HepG2 (cell line): ENCODE data around the gene NINL. TPM values are rescaled to one million over a fixed set of nuclear protein-coding genes. Genes with fewer than 3 reads are reported as not detected.

ENCODE experiments used
- ATAC-seq: fragments of 200-7000 bp; cut with Tn5 transposase; 3 replicates; pipeline ENCODE4 v1.9.1; 2020; ENCODE audit warnings: mild to moderate bottlenecking, moderate library complexity
- BruUV-seq: library from RNA; stranded (reverse); fragments of 400-500 nt; replicated peaks from 2 replicates; lab custom pipeline; 2021; lab: Mats Ljungman, UMichigan
- CTCF ChIA-PET: fragments of 300-600 bp; formaldehyde crosslinking; extraction: SDS; loops from one replicate; lab custom pipeline; 2021; ENCODE audit warnings: low total read pairs, inconsistent platforms, low intra/inter-chr PET ratio; lab: Yijun Ruan, JAX
- POLR2A ChIA-PET: fragments of 350-600 bp; sonication (Branson Sonifier 250); formaldehyde crosslinking; loops from one replicate; lab custom pipeline; 2020; ENCODE audit warnings: antibody characterized with exemption, inconsistent platforms; lab: Yijun Ruan, JAX
- DNase-seq: peaks from one replicate; pipeline ENCODE4 v3.0.0-alpha.2; 2015; ENCODE audit warnings: low spot score
- FAIRE-seq: peaks from 3 replicates; lab custom pipeline; 2011; peaks lifted over from hg19 to GRCh38; lab: Jason Lieb, UNC
- H2AFZ ChIP-seq: one replicate; pipeline ENCODE4 v1.6.1; 2011; ENCODE audit warnings: low read length, inconsistent platforms
- H3K27ac ChIP-seq: fragments of 300-600 bp; 3 replicates; pipeline ENCODE4 v1.8.0; 2011; ENCODE audit warnings: mixed run types, mild to moderate bottlenecking, mixed read lengths, low read length, inconsistent platforms; ENCODE audit not compliant: insufficient read depth; ENCODE audit errors: extremely low read length
- H3K27me3 ChIP-seq, 2 experiments: fragments of 200-600 bp in 1 of 2; 2 replicates in 1 of 2; 3 replicates in 1 of 2; pipeline versions ENCODE4 v1.6.0 to v1.8.0; 2011; ENCODE audit warnings: low read length in 2 of 2, mild to moderate bottlenecking in 2 of 2, moderate library complexity in 2 of 2, inconsistent platforms in 1 of 2; ENCODE audit not compliant: insufficient read depth in 2 of 2, control insufficient read depth in 1 of 2
- H3K36me3 ChIP-seq, 2 experiments: fragments of 200-600 bp in 1 of 2; replicated peaks in 1 of 2; 2 replicates in 1 of 2; 3 replicates in 1 of 2; pipeline versions ENCODE4 v1.5.1 to v1.8.0; 2011; ENCODE audit warnings: low read length in 2 of 2, inconsistent platforms in 1 of 2; ENCODE audit not compliant: insufficient read depth in 2 of 2, control insufficient read depth in 1 of 2
- H3K4me1 ChIP-seq: 2 replicates; pipeline ENCODE4 v1.5.1; 2012; ENCODE audit warnings: low read length, inconsistent platforms; ENCODE audit not compliant: insufficient read depth
- H3K4me2 ChIP-seq: 2 replicates; pipeline ENCODE4 v1.6.0; 2011; ENCODE audit warnings: low read depth, low read length, inconsistent platforms
- H3K4me3 ChIP-seq, 3 experiments: fragments of 200-600 bp in 1 of 3; sonication (generic), shearing (Covaris generic) in 1 of 3; replicated peaks in 1 of 3; 2 replicates each; pipeline ENCODE4 v1.5.1; 2011 to 2016; ENCODE audit warnings: low read length in 3 of 3, inconsistent platforms in 2 of 3, low read depth in 2 of 3, mild to moderate bottlenecking in 2 of 3, control low read depth in 1 of 3, mixed read lengths in 1 of 3; ENCODE audit not compliant: insufficient read depth in 1 of 3
- H3K79me2 ChIP-seq: one replicate; pipeline ENCODE4 v1.6.1; 2011; ENCODE audit warnings: low read length, inconsistent platforms; ENCODE audit not compliant: insufficient read depth
- H3K9ac ChIP-seq: 2 replicates; pipeline ENCODE4 v1.6.0; 2011; ENCODE audit warnings: mild to moderate bottlenecking, low read depth, low read length, inconsistent platforms; ENCODE audit not compliant: insufficient read depth
- H3K9me3 ChIP-seq: 2 replicates; pipeline ENCODE4 v1.5.1; 2012; ENCODE audit warnings: mild to moderate bottlenecking, low read length
- H4K20me1 ChIP-seq: 2 replicates; pipeline ENCODE4 v1.6.0; 2011; ENCODE audit warnings: inconsistent platforms, mild to moderate bottlenecking, low read length, moderate library complexity; ENCODE audit not compliant: insufficient read depth
- BRCA1 ChIP-seq: sonication (generic); formaldehyde crosslinking; IDR thresholded peaks from 2 replicates; pipeline ENCODE4 v1.4.0; 2020; ENCODE audit warnings: missing genetic modification reagents
- CBX1 ChIP-seq: IDR thresholded peaks from one replicate; pipeline ENCODE4 v1.6.1; 2016; ENCODE audit warnings: antibody characterized with exemption, low read depth
- GABPB1 ChIP-seq: IDR thresholded peaks from 2 replicates; pipeline ENCODE4 v1.6.1; 2016; ENCODE audit warnings: mild to moderate bottlenecking, missing genetic modification reagents, moderate library complexity, missing compliant biosample characterization
- HNF4A ChIP-seq: sonication (generic); formaldehyde crosslinking; IDR thresholded peaks from 2 replicates; pipeline ENCODE4 v1.4.0; 2020; ENCODE audit warnings: missing genetic modification reagents
- IRF2 ChIP-seq: IDR thresholded peaks from 2 replicates; pipeline ENCODE4 v1.6.1; 2018; ENCODE audit warnings: missing genetic modification reagents, missing compliant biosample characterization
- KDM1A ChIP-seq: IDR thresholded peaks from 2 replicates; pipeline ENCODE4 v1.6.1; 2016; ENCODE audit warnings: missing compliant biosample characterization
- KDM5B ChIP-seq: sonication (generic); formaldehyde crosslinking; IDR thresholded peaks from 2 replicates; pipeline ENCODE4 v1.4.0; 2020; ENCODE audit warnings: missing genetic modification reagents, mild to moderate bottlenecking, borderline replicate concordance
- NAIF1 ChIP-seq: sonication (generic); formaldehyde crosslinking; IDR thresholded peaks from 2 replicates; pipeline ENCODE4 v1.5.0; 2020; ENCODE audit warnings: mild to moderate bottlenecking, missing genetic modification reagents, borderline replicate concordance
- POLR2G ChIP-seq: fragments of 200-400 bp; formaldehyde crosslinking; IDR thresholded peaks from 2 replicates; pipeline ENCODE4 v1.6.1; 2018; ENCODE audit warnings: mild to moderate bottlenecking, low read depth, low read length, moderate library complexity
- PRPF4 ChIP-seq: fragments of 200-400 bp; formaldehyde crosslinking; IDR thresholded peaks from 2 replicates; pipeline ENCODE4 v1.6.1; 2016; ENCODE audit warnings: low read length, low read depth; ENCODE audit not compliant: poor library complexity, severe bottlenecking
- ZFP90 ChIP-seq: sonication (generic); formaldehyde crosslinking; IDR thresholded peaks from 2 replicates; pipeline ENCODE4 v1.8.0; 2022; ENCODE audit warnings: missing genetic modification reagents, mild to moderate bottlenecking, inconsistent platforms, borderline replicate concordance
- ZMYM2 ChIP-seq: sonication (generic); formaldehyde crosslinking; IDR thresholded peaks from 2 replicates; pipeline ENCODE4 v1.8.0; 2022; ENCODE audit warnings: mild to moderate bottlenecking, missing genetic modification reagents
- ZNF34 ChIP-seq: sonication (generic); formaldehyde crosslinking; IDR thresholded peaks from 2 replicates; pipeline ENCODE4 v1.4.0; 2020; ENCODE audit warnings: mild to moderate bottlenecking, missing genetic modification reagents, borderline replicate concordance
- ZNF629 ChIP-seq: sonication (generic); formaldehyde crosslinking; conservative IDR thresholded peaks from 2 replicates; pipeline ENCODE4 v1.5.0; 2020; ENCODE audit warnings: missing genetic modification reagents
- ZSCAN22 ChIP-seq: sonication (generic); formaldehyde crosslinking; IDR thresholded peaks from 2 replicates; pipeline ENCODE4 v1.4.0; 2020; ENCODE audit warnings: mild to moderate bottlenecking, missing genetic modification reagents
- ZSCAN31 ChIP-seq: sonication (generic); formaldehyde crosslinking; IDR thresholded peaks from 2 replicates; pipeline ENCODE4 v1.5.0; 2020; ENCODE audit warnings: low read depth, mild to moderate bottlenecking, missing genetic modification reagents
- WGBS: methylation state at CpG from one replicate; pipeline ENCODE4 v1.1.6; 2017; ENCODE audit warnings: low lambda C conversion rate; 5-methylcytosine and 5-hydroxymethylcytosine counted together
- in situ Hi-C: cut with HindIII; loops from 2 replicates; pipeline ENCODE4 v1.10.0; 2017; ENCODE audit warnings: low pct_unique_long_range_greater_than_20kb; ENCODE audit not compliant: extremely low pct_ligation_motif_present
- intact Hi-C: fragments of 100-400 bp; cut with micrococcal nuclease; formaldehyde crosslinking; loops from one replicate; pipeline ENCODE4 v1.10.0; 2022; ENCODE audit not compliant: unreplicated experiment
- polyA plus RNA-seq, 8 experiments: library from polyadenylated mRNA; depleted of rRNA in 3 of 8; stranded (reverse) in 7 of 8; unstranded in 1 of 8; fragments of >200 nt; fragmentation: Illumina TruSeq in 4 of 8; extraction: Trizol in 4 of 8; gene quantifications; 2 replicates each; pipeline versions ENCODE4 v1.2.1 to v1.2.3, GENCODE V29; 2011 to 2016; ENCODE audit warnings: low read depth in 4 of 8, missing spikeins in 1 of 8, mixed read lengths in 1 of 8; ENCODE audit not compliant: insufficient read depth in 1 of 8
- total RNA-seq, 5 experiments: library from RNA; depleted of rRNA; stranded (reverse); fragments of >200 nt; fragmentation: Illumina TruSeq; extraction: Trizol; gene quantifications; 2 replicates each; pipeline ENCODE4 v1.2.3, GENCODE V29; 2016; ENCODE audit warnings: low read depth in 1 of 5
- TF ChIP-seq, protein P1 (sequence below): sonication (generic); formaldehyde crosslinking; IDR thresholded peaks from 2 replicates; pipeline ENCODE4 v1.5.0; 2020; ENCODE audit warnings: mild to moderate bottlenecking, missing genetic modification reagents
- TF ChIP-seq, protein P2 (sequence below): sonication (generic); formaldehyde crosslinking; IDR thresholded peaks from 2 replicates; pipeline ENCODE4 v1.4.0; 2020; ENCODE audit warnings: mild to moderate bottlenecking, missing genetic modification reagents

The NINL gene
- total and polyA plus RNA-seq, 2 of the 13 experiments (the other 11 are each of a cell fraction or from before 2014, with no cell fraction given), result 32.3 to 34.3 TPM

DNA sequence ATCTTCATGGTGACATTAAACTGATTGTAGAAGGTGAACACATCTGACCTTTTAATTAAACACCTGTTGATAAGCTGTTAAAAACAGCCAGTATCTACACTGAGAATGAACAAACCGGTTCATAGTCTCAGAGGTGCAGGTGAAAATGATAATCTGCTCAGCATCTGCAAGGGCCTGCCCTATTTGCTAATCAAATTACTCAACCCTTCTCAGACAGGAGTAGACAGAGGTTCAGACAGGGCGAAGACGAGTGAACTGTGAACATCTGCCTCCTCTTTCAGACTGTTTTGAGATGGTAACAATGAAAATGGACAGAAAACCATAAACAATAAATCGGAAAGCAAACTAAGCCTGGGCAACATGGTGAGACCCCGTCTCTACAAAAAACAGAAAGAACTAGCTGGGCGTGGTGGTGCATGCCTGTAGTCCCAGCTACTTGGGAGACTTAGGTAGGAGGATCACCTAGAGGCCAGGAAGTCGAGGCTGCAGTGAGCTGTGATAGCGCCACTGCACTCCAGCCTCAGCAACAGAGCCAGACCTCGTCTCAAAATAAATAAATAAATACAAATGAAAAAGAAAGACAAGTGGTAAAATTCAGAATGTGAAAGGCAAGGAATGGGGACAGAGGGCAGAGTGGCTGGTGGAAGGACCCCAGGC is 55.9 kb downstream of the NINL start (continued):
- TF ChIP-seq, protein P1, sequence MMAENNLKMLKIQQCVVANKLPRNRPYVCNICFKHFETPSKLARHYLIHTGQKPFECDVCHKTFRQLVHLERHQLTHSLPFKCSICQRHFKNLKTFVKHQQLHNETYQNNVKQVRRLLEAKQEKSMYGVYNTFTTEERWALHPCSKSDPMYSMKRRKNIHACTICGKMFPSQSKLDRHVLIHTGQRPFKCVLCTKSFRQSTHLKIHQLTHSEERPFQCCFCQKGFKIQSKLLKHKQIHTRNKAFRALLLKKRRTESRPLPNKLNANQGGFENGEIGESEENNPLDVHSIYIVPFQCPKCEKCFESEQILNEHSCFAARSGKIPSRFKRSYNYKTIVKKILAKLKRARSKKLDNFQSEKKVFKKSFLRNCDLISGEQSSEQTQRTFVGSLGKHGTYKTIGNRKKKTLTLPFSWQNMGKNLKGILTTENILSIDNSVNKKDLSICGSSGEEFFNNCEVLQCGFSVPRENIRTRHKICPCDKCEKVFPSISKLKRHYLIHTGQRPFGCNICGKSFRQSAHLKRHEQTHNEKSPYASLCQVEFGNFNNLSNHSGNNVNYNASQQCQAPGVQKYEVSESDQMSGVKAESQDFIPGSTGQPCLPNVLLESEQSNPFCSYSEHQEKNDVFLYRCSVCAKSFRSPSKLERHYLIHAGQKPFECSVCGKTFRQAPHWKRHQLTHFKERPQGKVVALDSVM, result peak; percentile 61
- TF ChIP-seq PRPF4 (no peak), ZSCAN22 (CRISPR knock-in tag) (peak; percentile 75), ZSCAN31 (CRISPR knock-in tag) (no peak), GABPB1 (CRISPR knock-in tag) (no peak), CBX1 (no peak), KDM5B (CRISPR knock-in tag) (no peak)

DNA sequence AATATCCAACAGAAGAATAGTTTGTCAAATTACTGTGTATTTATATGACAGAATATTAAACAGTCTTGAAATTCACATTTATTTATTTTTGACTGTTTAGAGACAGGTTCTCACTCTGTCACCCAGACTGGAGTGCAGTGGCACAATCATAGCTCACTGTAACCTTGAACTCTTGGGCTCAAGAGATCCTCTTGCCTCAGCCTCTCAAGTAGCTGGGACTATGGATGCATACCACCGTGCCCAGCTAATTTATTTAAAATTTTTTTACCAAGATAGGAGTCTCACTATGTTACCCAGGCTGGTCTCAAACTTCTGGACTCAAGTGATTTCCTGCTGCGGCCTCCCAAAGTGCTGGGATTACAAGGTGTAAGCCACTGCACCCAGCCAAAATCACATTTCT is 57.4 kb downstream of the NINL start:
- Histone ChIP-seq H3K9ac (no peak overlapping the region), H3K79me2 (peaks cover 38% of the 10 kb centered on the region), H3K27ac (no peak overlapping the region), H3K4me3 (no peak overlapping the region), H3K27me3 (no peaks in the 10 kb centered on the region), H3K4me1 (peaks cover 31% of the 10 kb centered on the region), H3K4me2 (no peak overlapping the region), H2AFZ (no peak overlapping the region), H4K20me1 (peaks cover 13% of the 10 kb centered on the region), H3K9me3 (no peaks in the 10 kb centered on the region), H3K36me3 (peaks cover 10 to 13% of the 10 kb centered on the region in 2 experiments; a peak in 4 of 5 replicates)
- ChIA-PET CTCF (no interaction called here), POLR2A (interaction anchor here (0.9 to 1.0 kb wide), 2 partner anchors 11 to 56 kb away, joined by 3 to 4 read pairs; no protein-coding TSS in a partner anchor)
- FAIRE-seq (no peak), ATAC-seq (no peak), DNase-seq (no peak)
- in situ Hi-C loops (no loop called here), intact Hi-C loops (loop anchor here (10.0 kb wide), 1 partner anchor 147 kb away; no protein-coding TSS in a partner anchor)
- no TSS peak for BruUV-seq
- 81% methylated on average over 2 of the region's 2 CpGs for WGBS
- TF ChIP-seq BRCA1 (CRISPR knock-in tag) (no peak), NAIF1 (CRISPR knock-in tag) (no peak), ZNF629 (peak; percentile 89), POLR2G (no peak), KDM1A (CRISPR knock-in tag) (0 out of 2 replicates have a peak, but pooled peaks have one; percentile 30), HNF4A (CRISPR knock-in tag) (peak; percentile 74), ZMYM2 (CRISPR knock-in tag) (peak; percentile 48; the same call in 1 of the 2 replicates), ZFP90 (CRISPR knock-in tag) (peak; percentile 86; the same call in 1 of the 2 replicates), ZNF34 (CRISPR knock-in tag) (no peak), IRF2 (no peak)
- TF ChIP-seq, protein P1, result peak; percentile 71
- TF ChIP-seq, protein P2, sequence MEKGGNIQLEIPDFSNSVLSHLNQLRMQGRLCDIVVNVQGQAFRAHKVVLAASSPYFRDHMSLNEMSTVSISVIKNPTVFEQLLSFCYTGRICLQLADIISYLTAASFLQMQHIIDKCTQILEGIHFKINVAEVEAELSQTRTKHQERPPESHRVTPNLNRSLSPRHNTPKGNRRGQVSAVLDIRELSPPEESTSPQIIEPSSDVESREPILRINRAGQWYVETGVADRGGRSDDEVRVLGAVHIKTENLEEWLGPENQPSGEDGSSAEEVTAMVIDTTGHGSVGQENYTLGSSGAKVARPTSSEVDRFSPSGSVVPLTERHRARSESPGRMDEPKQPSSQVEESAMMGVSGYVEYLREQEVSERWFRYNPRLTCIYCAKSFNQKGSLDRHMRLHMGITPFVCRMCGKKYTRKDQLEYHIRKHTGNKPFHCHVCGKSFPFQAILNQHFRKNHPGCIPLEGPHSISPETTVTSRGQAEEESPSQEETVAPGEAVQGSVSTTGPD (CRISPR knock-in tag), result no peak
